Measurements from ENCODE around the gene PSMD1. TPM values are rescaled to one million over a fixed set of nuclear protein-coding genes. Genes with fewer than 3 reads are reported as not detected.

Gene PSMD1
- total and polyA plus RNA-seq, 2 donors (not counting 3 experiments of a cell fraction or from before 2014, with no cell fraction given), result 163 to 209 TPM

DNA sequence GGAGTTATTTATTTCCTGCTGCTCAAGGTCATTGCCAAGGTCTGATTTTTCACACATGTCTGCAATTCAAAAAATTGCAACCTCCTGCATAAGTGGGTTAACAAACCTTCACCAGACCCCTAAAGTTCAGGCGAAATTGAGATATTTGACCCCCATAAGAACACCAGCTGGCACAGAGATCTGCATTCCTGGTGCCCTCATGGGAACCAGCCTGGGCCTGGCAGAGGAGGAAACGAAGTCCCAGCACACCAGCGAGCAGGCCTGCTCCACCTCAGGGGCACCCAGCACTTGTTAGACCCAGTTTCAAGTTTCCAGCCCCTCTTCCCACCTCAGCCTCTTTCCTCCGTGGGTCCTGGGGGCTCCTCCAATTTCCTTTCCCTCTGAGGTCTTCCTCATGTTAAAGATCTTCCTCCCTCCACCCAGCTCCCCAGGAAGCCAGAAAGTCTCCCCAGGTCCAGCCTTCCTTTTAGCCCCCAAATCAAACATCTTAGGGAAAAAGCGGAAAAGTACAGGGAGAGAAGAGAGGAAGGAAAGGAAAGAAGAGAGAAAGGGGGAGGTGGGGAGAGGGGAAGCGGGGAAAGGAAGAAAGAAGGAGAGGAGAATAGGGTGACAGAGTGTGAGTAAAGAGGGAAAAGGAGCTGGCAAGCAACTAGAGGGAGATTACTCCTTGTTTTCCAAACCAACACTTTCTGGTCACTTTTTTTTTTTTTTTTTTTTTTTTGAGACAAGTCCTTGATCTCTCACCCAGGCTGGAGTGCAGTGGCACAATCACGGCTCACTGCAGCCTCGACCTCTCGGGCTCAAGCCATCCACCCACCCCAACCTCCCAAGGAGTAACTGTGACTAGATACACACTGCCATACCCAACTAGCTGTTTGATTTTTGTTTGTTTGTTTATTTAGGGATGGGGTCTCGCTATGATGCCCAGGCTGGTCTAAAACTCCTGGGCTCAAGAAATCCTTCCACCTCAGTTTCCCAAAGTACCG is 23.2 kb upstream of the PSMD1 start:
- ChIA-PET CTCF (no interaction called here), POLR2A (interaction anchor here (0.7 kb wide), 1 partner anchor 366 kb away, joined by 3 read pairs; no protein-coding TSS in a partner anchor)
- Histone ChIP-seq H3K27ac (ENCODE audit: insufficient read depth, low read depth, low read length) (no peak overlapping the region), H4K20me1 (replicated peaks; ENCODE audit: control insufficient read depth, extremely low read depth, insufficient read depth, low read length) (no peaks in the 10 kb centered on the region), H3K9me3 (replicated peaks; ENCODE audit: control insufficient read depth, insufficient read depth, low read length) (no peaks in the 10 kb centered on the region), H3K79me2 (ENCODE audit: control insufficient read depth, insufficient read depth, low read length) (no peaks in the 10 kb centered on the region), H3K4me1 (ENCODE audit: control insufficient read depth, extremely low read depth, insufficient read depth, low read length) (no peaks in the 10 kb centered on the region), H3K9me1 (replicated peaks; ENCODE audit: control insufficient read depth, extremely low read depth, insufficient read depth, low read length) (no peaks in the 10 kb centered on the region), H3K4me2 (ENCODE audit: insufficient read depth, low read length) (no peak overlapping the region), H3K36me3 (ENCODE audit: control insufficient read depth in 2 of 2, extremely low read depth in 1 of 2, insufficient read depth in 2 of 2, low read length in 2 of 2) (no peaks in the 10 kb centered on the region), H3K9ac (replicated peaks; ENCODE audit: extremely low read depth, insufficient read depth, low read length) (no peak overlapping the region), H3K27me3 (ENCODE audit: control insufficient read depth in 2 of 2, insufficient read depth in 2 of 2, low read length in 2 of 2) (peaks cover 23 to 31% of the 10 kb centered on the region in 2 experiments), H2AFZ (ENCODE audit: low read depth, low read length) (no peak overlapping the region), H3K4me3 (replicated peaks in 1 of 3; ENCODE audit: insufficient read depth in 1 of 3, low read depth in 1 of 3, low read length in 3 of 3) (no peak overlapping the region)
- TF ChIP-seq EZH2 (IDR thresholded peaks at IDR 0.05; ENCODE audit: borderline replicate concordance, low read depth, low read length, severe bottlenecking) (no peak), FOS (IDR thresholded peaks at IDR 0.05; ENCODE audit: borderline replicate concordance, insufficient read depth, low read length) (no peak), POLR2AphosphoS5 (IDR thresholded peaks at IDR 0.05; ENCODE audit: insufficient read depth, low read depth, low read length) (no peak), GATA2 (IDR thresholded peaks at IDR 0.05; ENCODE audit: insufficient read depth, insufficient read length, low read depth, low read length) (no peak), JUN (IDR thresholded peaks at IDR 0.05; ENCODE audit: borderline replicate concordance, insufficient read depth, insufficient read length, low read depth) (no peak), POLR2A (IDR thresholded peaks at IDR 0.05; ENCODE audit: low read depth, low read length) (no peak), MYC (IDR thresholded peaks at IDR 0.05; ENCODE audit: low read depth, low read length) (no peak)
- TF ChIP-seq, protein P1, sequence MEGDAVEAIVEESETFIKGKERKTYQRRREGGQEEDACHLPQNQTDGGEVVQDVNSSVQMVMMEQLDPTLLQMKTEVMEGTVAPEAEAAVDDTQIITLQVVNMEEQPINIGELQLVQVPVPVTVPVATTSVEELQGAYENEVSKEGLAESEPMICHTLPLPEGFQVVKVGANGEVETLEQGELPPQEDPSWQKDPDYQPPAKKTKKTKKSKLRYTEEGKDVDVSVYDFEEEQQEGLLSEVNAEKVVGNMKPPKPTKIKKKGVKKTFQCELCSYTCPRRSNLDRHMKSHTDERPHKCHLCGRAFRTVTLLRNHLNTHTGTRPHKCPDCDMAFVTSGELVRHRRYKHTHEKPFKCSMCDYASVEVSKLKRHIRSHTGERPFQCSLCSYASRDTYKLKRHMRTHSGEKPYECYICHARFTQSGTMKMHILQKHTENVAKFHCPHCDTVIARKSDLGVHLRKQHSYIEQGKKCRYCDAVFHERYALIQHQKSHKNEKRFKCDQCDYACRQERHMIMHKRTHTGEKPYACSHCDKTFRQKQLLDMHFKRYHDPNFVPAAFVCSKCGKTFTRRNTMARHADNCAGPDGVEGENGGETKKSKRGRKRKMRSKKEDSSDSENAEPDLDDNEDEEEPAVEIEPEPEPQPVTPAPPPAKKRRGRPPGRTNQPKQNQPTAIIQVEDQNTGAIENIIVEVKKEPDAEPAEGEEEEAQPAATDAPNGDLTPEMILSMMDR (IDR thresholded peaks at IDR 0.05; ENCODE audit: extremely low read depth in 1 of 2, insufficient read depth in 1 of 2, low read depth in 1 of 2, low read length in 2 of 2), result no peak
- intact Hi-C loops (cut with micrococcal nuclease) (no loop called here), dilution Hi-C loops (cut with MboI; ENCODE audit: extremely low pct_ligation_motif_present, low sequenced_read_pairs) (no loop called here)
- FAIRE-seq (no peak), DNase-seq (ENCODE audit: low read depth, low spot score) (no peak)
- no TSS peak for BruUV-seq (replicated peaks)
